ENCODE results near the gene EIF2S1.
"Not testable (repeated sequence)": the region's sequence is repeated elsewhere in the genome, so short reads cannot be mapped to it uniquely, and the experiment has no call there.

The EIF2S1 gene

GRCh38 chr14:67372833-67373232, 12.7 kb downstream of the EIF2S1 start:
- DNase-seq: no peak

DNA sequence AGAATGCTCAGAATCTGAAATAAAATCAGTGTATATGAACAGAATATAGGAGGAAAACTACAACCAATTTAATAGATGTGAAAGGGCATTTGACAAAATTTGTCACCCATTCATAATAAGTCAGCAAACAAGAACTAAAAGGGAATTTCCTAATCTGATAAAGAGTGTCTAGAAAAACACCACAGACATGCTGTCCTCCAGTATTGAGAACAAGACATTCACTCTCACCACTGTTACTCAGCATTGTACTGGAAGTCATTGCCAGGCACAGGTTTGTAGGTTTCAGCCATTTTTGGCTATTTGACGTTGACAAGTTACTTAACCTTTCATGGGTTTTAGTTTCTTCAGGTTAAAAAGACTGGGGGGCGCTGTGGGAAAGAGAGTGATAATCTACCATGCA, 13.2 kb downstream of the EIF2S1 start:
- DNase-seq: no peak

DNA sequence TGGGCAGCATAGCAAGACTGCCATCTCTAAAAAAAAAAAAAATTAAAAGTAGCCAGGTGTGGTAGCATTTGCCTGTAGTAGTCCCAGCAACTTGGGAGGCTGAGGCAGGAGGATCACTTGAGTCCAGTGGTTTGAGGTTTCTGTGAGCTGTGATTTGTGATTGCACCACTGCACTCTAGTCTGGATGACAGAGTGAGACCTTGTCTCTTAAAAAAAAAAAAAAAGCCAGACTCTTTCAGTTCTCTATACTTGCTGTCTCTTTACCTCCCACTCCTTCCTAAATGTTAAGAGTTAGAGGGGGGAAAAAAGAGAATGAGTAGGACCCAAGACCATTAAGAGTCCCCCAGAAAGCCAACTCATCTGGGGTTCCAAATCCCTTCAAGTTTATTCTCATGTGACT, 17.8 kb downstream of the EIF2S1 start:
- DNase-seq: no peak

DNA sequence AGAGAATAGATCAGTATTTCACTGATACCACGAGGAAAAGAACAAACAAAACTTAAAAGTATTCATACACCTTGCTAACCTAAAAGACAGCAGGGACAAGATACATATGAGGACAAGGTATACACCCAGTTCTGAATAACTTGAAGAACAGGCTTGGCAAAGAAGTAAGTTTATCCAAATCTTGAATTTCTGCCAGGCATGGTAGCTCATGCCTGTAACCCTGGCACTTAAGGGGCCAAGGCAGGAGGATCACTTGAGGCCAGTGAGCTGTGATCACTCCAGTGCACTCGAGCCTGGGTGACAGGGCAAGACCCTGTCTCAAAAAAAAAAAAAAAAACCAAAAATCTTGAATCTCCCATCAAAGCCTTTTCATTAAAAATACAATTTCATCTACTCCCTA, 25.0 kb downstream of the EIF2S1 start:
- DNase-seq: no peak

GRCh38 chr14:67385618-67386017, 25.5 kb downstream of the EIF2S1 start:
- no peak for DNase-seq

DNA sequence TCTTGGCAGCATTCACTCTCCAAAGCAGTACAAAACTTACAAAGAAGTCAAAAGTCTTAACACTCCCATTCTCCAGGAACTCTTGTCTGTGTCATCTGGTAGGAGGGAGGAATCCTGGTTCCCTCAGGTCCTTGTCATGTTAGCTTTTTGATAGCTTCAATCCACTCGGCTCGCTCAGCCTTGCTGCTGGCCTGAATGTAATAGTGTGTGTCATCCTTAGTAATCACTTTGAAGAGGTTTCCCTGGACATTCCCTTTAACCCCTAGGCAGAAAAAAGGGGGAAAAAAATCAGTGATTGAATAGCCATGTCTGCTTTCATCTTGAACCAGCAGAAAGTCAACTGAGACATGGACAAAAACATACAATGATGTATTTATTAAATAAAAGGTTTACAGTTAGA, 27.1 kb downstream of the EIF2S1 start:
- no peak for DNase-seq

GRCh38 chr14:67389275-67389674, 29.1 kb downstream of the EIF2S1 start:
- no peak for DNase-seq

DNA sequence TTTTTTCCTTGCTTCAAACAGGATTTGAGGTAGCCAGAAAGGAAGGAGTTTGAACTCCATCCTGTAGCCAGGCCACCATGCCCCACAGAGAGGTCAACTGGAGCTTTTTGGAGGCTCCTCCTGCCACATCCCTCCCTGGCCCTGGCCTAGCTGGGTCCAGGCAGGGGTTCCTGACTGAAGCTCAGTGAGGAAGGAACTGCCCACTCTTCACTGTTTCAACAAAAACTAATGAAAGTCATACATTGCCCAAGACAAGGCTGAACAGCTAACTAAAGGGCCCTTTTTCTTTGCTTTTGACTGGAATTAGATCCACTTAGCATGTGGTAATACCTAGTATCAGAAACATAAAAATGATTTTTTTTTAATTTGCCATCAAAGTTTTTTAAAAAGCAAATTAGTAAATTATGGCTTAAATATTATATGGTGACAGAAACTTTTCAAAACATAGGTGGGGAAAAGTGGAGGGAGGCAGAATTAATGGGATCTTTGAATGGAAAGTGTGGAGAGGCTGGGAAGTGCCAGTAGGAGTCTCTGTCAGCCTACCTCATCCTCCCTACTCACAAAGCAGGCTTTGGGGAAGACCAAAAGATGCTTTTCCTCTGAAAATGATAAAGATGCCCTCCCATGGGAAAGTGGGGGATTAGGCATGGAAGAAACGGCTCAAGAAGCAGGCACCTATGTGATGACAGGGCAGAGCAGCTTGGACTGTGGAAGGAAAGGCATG, 29.8 kb downstream of the EIF2S1 start:
- no peak for DNase-seq

DNA sequence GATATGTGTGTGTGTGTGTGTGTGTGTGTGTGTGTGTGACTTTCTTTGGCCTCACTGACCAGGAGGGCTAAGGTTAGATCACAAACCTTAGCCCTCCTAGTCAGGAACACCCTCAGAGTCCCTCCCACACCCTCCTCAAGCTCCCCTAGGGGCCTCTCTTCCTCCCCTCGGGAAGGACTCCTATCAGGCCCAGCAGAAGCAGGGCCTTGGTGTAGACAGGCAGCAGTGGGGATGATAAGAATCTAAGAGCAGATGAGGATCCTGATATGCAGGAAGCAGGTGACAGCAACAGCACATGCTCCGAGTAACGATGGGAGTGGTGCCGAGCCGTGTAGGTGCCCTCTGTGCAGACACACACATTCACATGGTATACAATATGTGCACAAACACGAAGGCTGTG, 31.1 kb downstream of the EIF2S1 start:
- DNase-seq: no peak

GRCh38 chr14:67392123-67392522, 32.0 kb downstream of the EIF2S1 start:
- DNase-seq: no peak

DNA sequence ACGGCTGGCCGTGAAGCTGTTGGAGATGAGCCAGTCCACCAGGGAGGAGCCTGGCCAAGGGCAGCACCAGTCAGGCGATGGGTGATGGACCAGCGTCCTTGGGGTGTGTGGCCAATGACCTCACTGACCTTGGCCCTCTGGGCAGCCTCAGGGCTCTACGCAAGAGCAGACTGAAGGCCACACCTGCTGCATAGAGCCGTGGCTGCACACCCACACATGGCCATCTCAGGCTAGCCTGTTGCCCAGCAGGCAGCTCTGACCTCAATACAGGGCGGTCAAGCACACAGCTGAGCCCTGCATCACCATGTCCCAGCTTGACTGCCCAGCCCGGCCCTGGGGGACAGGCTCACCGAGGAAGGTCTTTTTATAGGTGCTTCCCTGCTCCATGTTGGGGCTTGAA, 32.7 kb downstream of the EIF2S1 start:
- no peak for DNase-seq

- no peak for DNase-seq
Observed at GRCh38 chr14:67393689-67394088, 33.6 kb downstream of the EIF2S1 start.

DNA sequence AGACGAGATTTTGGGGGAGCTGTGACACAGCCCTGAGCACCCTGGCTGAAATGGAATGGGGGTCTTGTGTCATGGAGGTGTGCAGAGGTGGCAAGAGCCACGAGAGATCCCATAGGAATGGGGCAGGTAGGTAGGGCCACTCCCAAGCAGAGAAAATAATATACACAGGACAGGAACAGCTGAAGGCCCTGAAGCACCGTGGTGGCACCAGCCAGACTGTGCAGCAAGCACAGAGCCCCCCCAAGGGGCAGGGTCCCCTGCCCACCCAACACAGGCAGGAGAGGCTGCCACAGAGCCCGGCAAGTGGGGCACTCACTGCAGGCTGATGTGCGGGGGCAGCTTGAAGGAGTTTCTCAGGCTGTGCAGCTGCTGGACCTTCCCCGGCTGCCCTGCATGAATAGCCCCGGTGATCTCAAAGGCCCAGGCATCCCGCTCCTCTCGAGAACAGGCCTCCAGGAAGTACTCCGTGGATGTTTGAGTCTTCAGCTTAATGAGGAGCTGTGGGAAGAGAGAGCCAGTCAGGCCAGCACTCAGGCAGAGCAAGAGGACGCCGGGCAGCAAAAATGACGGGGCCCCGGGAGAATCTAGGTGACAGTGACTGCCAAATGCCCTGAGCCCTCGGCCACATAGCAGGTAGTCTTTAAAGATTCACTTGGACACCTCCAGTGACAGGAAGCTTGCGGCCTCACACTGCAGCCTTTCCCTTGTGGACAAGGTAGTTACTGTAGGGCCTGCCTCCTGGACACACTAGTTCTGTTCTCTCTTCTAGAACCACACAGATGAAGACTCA, 35.2 kb downstream of the EIF2S1 start:
- no peak for DNase-seq

- no peak for DNase-seq
Observed at GRCh38 chr14:67395876-67396189, 35.7 kb downstream of the EIF2S1 start.

- DNase-seq: no peak
Observed at GRCh38 chr14:67396381-67396970, 36.3 kb downstream of the EIF2S1 start.

GRCh38 chr14:67397536-67397935, 37.4 kb downstream of the EIF2S1 start:
- no peak for DNase-seq

DNA sequence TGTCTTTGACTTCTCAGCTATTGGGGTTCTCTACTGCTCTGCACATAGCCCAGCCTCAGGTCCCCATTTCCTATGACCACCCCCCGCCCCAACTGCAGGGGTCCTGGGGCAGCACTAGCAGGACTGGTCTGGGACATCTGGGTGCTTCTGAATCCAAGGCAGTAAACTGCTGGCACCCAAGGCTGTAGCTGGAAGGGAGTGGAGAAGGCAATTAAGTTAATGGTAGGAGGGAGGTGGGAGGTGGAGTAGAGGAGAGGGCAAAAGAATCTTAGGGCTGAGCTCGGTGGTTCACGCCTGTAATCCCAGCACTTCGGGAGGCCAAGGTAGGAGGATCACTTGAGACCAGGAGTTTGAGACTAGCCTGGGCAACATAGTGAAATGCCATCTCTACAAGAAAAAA, 40.3 kb downstream of the EIF2S1 start:
- no peak for DNase-seq

GRCh38 chr14:67405771-67406170, 45.6 kb downstream of the EIF2S1 start:
- DNase-seq: no peak

DNA sequence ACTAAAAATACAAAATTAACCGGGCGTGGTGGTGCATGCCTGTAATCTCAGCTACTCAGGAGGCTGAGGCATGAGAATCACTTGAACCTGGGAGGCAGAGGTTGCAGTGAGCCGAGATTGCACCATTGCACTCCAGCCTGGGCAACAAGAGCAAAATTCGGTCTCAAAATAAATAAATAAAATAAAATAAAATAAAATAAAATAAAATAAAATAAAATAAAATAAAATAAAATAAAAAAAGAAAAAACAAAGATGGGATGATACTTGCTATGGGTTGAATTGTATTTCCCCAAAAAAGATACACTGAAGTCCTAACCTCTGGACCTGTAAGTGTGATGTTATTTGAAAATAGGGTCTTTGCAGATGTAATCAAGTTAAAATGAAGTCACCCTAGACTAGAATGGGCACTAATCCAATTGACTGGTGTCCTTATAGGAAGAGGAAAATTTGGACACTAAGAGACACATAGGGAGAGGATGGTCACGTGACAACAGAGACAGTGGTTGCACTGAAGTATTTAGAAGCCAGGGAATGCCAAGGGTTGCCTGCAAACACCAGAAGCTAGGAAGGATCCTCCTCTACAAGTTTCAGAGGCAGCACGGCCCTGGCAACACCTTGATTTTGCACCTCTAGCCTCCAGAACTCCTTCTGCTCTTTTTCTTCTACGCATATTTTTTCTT, 48.1 kb downstream of the EIF2S1 start:
- not testable (repeated sequence) for DNase-seq

- no peak for DNase-seq
Observed at GRCh38 chr14:67409461-67409860, 49.3 kb downstream of the EIF2S1 start.

DNA sequence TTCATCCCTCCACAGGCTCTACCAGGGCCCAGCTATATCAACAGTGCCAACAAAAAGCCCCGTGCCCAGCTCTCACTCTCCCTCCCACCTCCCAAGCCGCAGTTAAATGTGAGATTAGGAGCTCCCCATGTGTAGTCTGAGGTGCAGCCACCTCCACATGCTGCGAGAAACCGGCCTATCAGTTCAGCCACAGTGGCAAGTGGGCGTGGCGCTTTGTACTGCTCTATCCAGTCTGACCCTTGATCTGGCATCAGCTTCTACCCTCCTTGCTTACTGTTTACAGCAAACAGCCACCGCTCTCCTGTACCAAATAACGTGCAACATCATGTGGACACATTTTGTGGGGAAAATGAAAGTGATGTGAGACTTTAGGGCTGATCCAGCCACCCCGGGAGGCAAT, 50.2 kb downstream of the EIF2S1 start:
- no peak for DNase-seq

DNA sequence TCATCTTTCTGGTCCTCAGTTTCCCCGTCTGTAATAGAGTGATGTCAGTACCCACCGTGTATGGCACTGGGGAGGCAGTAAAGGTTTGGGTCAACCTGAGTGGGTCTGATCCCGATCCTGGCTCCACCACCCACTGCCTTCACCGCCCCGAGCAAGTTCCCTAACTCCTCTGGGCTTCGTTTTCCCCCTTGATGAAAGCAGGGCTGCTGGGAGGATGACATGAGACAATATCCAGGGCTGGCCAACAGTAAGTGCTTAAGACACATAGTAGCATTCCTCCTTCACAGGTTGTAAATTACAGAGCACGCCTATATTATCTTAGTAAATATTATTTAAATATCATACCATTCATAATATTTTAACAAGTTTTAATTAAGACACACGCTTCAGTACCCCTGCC, 51.2 kb downstream of the EIF2S1 start:
- DNase-seq: no peak

- DNase-seq: peak; percentile 58
Observed at GRCh38 chr14:67411820-67412421, 51.8 kb downstream of the EIF2S1 start, which contains the start of gene PLEK2. TSS of gene PLEK2 (minus strand) at chr14:67412165. CDS start at chr14:67412059, 106 bp downstream.

All from CD4-positive, alpha-beta T cell treated with Interleukin-10 for 1 hour (primary cell).